ENCODE measurements around the gene TMEM250.
"Not testable (repeated sequence)": the region's sequence is repeated elsewhere in the genome, so short reads cannot be mapped to it uniquely, and the experiment has no call there.

The TMEM250 gene, protein sequence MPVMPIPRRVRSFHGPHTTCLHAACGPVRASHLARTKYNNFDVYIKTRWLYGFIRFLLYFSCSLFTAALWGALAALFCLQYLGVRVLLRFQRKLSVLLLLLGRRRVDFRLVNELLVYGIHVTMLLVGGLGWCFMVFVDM

DNA sequence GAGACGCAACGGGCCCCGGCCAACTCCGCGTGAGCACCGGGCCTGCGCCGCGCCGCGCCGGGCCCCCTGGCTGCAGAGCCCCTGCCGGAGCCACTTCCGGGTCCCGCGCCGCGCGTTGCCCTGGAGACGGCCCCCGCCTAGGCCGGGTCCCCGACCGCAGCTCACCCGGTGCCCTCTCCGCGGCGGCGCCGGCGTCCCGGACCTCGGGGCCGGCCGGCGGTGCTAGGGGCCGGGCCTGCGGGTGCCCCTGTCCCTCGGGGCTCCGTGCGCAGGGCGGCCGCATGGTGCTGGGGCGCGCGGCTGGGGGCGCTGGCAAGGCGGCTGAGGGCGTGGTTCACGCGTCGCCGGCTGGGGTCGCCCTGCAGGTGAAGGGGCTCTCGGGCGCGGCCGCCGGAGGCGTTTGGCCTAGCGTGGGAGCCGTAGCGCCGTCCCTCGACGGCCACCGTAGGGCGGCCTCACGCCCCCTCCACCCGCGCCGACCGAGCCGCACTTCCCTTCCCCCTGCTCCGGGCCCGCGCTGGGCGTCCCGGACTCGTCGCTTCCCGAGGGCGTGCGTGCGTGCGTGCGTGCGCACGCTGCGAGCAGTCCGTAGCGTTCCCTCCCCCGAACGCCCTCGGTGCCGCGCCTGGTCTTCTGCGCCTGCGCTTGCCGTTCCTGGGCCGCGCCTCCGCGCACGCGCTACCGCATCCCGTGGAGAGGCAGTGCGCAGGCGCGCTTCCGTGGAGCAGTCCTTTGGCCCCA is at the start of gene TMEM250:
Gene TMEM250 (minus strand): TSS at position 556 of the 741 bp plus-strand sequence. CDS start 1,975 bp downstream, outside the sequence.
- DNase-seq = peak; percentile 96

DNA sequence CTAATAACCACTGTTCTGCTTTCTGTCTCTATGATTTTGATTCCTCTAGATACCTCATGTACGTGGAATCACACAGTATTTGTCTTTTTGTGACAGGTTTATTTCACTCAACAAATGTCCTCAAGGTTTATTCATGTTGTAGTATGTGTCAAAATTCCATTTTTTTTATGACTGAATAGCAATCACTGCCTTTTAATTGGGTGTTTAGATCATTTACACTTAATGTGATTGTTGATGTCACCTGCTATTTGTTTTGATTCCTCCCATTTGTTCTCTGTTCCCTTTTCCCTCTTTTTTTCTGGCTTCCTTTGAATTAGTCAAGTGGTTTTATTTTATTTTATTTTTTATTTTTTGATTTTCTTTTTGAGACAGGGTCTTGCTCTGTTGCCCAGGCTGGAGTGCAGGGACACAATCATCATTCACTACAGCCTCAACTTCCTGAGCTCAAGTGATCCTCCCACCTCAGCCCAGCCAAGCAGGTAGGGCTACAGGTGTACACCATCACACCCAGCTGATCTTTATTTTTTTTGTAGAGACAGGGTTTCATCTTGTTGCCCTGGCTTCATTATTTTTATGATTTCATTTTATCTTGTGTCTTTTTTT is 44.7 kb upstream of the TMEM250 start:
- DNase-seq = no peak

DNA sequence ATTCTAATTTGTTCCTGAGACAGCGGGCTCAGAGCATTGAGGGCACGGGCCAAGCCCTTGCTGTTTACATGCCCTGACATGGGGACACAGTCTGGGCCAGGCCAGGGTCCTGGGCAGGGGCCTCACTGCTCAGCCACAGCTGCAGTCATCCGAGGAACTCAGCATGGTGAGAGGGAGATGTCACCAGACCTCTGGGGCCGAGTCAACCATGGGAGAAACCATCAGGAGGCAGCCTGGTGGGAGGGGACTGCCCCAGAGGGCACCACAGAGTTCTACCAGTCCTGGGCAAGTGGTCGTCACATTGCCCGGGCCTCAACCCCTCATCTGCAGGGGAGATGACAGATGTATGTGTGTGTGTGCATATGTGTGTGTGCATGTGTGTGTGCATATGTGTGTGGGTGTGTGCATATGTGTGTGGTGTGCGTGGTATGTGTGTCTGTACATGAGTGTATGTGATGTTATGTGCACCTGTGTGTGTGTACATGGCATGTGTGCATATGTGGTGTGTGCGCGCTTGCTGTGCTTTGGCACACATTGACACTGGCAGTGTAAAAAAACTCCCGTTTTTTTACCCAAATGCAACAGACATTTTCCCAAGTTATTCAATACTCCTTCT is 42.4 kb upstream of the TMEM250 start:
- no peak for DNase-seq

DNA sequence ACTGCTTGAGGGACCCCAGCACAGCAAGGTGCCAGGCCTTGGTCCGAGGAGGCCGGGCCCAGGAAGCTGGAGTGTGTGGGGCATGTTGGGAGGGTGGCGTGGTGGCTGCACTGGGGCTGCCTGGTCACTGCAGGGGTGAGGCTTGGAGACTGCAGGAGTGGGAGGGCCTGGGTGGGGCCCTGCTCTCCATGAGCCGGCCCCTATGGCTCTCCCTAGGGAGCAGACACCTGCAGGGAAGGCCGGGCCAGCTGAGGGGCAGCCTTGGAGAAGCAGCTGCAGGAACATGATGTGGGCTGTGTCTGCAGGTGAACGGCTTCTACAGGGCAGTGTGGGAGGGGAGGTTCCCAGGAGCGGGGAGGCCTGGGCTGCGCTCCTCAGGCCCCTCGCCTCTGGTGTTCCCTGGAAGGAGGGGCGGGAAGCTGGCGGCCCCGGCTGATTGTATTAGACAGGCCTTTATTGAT is 41.7 kb upstream of the TMEM250 start:
- no peak for DNase-seq

DNA sequence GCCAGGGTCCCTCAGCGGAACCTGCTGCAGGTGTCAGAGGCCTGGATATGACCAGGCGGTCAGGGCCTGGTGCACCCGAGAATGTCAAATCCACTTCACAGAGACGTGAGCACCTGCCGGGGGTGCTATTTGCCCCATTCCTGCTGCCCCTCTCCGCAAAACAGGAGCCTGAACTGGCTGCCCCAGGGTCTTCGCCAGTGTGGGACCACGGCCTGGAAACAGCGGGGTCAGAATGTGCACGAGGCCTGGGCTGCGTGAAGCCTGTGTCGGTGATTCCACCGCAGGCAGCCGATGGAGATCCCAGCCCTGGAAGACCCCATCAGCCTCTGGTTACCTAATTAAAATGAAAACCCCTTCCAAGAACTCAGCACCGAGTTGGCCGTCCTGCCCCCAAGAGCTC is 41.2 kb upstream of the TMEM250 start:
- DNase-seq = no peak

DNA sequence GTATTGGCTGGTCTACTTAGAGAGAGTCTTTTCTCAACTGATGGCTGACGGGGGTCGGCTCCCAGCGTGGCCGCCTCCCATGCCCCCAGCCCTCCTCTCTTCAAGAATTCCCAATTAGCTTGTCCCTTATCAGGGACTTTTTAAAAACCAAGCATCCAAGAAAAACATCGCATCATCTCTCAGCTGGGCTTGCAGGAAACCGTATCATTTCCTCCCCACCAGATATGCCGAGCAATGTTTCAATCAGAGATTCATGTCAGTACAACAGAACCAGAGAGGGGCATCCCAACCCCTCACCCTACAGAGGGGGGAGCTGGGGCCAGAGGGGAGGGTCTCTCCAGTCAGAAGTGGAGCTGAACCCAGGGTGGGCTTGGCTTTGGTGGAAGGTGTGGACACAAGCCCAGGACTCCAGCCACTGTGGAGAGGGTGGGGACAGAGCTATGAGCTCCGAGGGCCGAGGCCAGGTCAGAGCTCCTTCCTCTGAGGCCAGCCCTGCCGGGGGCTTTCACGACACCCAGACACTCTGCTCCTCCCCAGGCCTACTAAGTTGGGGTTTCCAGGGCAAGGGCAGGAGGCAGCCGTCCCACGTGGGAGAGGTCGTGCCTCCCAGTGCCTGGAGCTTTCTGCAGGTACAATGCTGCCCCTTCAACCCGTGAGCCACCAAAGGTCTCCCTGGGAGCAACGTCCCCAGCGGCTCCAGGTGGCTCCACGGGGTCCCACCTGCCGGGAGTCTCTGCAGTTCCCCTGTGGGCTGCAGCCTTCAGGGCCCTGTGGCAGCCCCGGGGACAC is 39.0 kb upstream of the TMEM250 start:
- DNase-seq = no peak

DNA sequence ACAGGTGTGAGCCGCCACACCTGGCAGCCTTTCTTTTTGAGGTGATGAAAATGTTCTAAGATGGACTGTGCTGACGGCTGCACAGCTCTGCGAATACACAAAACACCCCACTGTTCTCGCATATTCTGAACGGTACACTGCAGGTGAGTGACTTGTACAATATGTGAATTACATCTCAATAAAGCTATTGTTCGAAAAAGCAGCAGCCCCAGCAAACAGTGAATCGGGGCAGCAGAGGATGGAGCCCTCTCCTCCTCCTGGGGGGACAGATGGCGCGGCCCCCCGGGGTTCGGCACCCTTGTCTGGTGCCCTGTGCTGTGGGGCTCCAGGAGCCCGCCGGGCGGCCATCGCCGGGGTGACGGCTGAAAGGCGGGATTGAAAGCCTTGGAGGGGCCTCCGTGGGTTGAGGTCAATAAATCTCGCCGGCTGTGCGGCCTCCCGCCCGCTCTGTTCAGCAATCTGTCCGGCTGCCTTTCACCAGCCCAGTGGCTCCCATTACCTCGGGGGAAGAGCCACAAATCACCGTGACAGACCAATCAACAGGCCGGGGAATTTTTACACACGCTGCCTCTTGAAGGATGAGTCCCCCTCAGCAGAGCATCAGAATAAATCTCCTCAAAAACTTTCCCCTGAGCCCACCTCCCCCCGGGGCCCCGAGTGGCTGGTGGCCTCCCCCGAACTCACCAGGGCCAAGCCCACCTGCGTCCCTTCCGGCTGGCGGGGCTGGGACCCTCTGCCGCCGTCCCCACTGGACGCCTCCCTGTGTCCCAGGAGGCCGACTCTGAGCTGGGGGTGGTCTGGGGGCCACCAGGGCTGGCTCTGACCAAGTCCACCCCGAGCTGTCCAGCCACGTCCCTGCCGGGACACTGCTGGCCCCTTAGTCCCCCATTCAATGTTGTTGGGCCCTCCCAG is 37.8 kb upstream of the TMEM250 start:
- no peak for DNase-seq

DNA sequence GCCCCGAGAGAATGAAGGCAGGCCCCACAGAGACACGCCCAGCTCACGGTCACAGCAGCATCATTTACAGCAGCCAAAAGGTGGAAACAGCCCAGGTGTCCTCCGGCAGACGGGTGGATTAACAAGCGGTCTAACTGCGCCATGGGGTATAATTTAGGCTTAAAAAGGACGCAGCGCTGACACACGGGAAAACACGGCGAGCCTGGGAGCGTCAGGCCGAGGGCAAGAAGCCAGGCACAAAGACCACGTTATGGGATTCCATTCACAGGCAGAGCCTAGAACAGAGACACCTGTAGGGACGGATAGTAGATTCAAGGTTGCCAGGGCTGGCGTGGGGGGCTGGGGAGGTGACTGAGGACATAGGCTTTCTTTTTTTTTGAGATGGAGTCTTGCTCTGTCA is 36.9 kb upstream of the TMEM250 start:
- no peak for DNase-seq

DNA sequence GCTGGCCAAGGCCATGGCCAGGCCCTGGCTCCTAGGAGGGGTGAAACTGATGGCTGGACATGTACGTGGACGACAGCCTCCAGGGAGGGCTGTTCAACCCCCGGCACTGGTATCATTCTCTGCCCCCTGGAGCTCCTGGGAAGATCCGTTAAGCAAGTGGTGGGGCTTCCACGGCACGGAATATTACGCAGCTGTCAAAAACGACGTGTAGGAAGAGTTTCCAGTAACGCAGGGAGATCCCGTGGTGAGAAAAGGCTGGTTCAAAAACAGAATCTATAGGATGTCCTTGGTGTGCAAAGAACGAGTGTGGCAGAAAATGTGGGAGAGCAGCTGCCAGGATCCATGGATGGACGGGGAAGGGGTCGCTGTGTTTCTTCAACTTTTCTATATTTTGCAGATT is 36.3 kb upstream of the TMEM250 start:
- DNase-seq = no peak

DNA sequence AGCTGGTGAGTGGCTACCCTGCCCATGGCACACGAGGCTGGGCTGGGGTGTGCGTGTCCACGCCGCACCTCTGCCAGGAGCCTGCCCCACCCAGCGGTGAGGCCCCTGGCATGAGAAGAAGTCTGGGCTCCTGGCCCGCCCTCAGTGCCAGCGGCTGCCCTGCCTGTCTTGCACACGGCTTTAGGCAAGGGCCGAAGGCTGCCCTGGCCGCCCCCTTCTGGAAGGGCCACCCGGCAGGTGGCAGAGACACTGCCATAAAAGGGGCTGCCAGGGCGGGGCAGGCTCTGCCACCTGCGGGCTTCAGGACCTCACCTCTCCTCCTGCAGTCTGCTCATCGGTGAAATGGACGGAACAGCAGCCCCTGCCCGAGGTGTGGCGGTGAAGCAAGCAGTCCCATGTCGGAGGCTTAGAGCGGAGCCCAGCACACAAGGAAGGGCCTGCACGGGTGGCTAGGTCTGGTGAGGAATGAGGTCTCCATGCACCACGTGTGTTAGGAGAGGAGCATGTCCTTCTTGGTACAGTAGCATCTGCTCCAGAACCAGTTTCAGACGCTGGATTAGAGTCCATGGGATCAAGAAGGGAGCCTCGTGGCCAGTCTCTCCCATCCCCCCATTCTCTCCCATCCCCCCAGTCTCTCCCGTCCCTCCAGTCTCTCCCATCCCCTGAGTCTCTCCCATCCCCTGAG is 34.8 kb upstream of the TMEM250 start:
- no peak for DNase-seq

DNA sequence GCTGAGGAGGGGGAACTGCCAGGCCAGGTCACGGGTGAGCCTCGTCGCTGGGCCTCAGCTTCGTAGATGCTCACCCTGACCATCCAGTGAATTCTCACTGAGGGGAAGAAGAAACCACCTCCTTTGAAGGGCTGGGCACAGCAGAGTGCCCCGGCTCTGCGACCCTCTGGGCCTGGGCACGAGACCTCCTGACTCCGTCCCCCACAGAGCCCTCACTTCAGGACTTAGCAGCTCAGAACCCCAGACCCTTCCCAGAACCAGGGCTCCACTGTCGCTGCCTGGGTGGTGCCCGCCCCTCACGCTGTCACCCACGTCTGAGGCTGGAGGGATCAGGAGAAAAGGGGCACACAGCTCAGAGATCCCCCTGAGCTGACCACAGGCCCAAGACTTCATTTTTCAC is 34.3 kb upstream of the TMEM250 start:
- DNase-seq = no peak

DNA sequence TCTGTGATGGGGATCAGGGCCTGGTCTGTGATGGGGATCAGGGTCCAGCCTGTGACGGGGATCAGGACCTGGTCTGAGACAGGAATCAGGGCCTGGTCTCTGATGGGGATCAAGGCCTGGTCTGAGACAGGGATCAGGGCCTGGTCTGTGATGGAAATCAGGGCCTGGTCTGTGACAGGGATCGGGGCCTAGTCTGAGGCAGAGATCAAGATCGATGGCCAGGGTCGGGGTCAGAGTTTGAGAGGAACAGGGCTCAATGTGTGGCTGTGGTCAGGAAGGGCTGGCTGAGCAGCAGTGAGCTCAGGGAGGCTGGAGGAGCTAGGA is 33.8 kb upstream of the TMEM250 start:
- DNase-seq = no peak

DNA sequence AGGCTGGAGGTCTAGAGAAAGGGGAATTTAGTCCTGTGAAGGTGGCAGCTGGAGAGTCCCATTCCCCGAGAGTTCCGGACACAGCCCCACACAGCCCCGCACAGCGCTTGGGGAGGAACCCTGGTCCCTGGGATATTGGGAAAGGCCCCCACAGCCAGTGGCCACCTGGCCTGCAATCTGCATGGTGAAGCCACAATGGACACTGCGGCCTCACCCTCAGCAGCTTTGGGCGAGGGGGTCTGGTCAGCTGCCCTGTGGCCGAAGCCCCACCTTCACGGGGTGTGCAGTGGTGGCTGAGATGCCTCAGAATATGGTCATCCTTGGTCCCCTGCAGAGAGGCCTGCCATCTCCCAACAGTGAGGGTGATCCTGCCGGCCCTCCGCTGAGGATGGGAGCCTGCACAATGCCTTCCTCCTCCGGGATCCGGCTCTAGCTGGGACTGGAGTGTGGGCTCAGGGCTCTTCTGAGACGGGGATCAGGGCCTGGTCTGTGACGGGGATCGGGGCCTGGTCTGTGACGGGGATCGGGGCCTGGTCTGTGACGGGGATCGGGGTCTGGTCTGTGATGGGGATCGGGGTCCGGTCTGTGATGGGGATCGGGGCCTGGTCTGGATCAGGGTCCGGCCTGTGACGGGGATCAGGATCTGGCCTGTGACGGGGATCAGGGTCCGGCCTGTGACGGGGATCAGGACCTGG is 33.3 kb upstream of the TMEM250 start:
- no peak for DNase-seq

DNA sequence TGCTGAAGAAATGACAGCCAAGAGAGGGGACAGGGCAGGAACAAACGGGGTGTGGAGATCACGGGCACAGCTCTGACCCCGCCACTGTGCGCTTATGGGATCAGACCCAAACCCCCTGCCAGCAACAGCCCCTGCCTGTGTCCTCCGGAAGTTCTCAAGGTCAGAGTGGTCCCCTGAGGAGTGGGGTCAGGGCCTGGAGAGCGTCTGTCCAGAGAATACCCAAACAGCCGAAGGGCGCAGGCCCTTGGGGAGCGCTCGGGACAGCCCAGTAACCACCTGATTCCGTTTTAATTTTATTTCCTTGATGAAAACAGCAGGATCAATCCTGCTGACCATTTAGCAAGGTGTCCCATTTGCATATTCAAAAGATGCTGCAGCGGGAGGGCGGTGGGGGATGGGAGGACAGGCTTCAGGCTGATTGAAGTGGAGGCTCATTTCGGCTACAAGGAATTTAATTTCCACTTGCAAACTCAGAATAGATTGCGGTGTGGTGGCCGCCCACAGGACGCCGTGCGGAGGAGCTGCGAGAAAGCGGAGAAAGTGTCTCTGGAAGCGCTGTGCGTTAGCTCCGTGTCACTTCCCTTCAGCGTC is 32.6 kb upstream of the TMEM250 start:
- no peak for DNase-seq

DNA sequence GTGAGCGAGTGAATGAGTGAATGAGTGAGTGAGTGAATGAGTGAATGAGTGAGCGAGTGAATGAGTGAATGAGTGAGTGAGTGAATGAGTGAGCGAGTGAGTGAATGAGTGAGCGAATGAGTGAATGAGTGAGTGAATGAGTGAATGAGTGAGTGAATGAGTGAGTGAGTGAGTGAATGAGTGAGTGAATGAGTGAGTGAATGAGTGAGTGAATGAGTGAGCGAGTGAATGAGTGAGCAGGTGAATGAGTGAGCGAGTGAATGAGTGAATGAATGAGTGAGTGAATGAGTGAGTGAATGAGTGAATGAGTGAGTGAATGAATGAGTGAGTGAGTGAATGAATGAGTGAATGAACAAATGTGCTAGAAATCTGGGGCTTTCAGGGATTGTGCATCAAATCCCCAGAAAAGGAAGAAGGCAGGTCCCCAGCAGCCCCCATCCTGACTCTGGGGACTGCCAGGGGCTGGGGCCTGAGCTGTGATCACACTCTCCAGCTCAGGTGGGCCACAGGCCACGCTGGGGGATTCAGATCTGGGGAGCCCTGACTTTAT is 32.1 kb upstream of the TMEM250 start:
- not testable (repeated sequence) for DNase-seq

DNA sequence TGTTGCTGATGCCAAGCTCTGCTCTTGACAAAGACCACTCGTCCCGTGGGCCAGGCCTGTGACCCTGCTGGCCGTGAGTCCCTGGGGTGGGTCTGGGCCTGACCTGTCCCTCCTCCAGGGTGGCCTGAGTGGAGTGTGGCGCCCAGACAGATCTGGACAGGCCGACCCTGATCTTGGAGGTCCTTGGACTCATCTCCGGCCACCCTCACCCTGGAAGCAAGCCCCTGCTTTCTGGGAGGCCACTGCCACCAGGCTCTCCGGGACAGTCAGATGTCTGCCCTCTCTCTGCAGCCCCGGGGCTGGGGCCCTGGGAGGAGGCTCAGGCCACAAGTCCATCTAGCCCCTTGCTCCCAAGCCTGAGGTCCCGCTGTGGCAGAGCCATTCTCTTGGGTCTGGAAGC is 31.2 kb upstream of the TMEM250 start:
- no peak for DNase-seq

DNA sequence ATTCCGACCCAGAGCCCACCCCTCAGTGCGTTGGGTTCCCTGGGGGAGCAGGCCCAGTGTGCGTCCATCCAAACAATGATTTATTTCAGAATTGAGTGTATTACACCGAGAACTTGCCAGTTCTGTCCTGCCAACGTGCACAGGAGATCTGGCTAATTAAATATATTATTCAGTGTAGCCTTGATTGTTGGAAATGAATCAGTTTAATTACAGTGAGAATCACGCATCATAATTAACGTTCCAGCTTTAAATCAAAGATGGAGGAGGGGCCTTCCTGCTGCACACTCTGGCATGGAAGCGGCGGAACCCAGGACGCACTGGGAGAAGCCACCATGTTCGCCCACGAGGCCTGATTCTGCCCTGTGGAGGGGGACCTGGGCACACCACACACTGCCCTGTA is 30.7 kb upstream of the TMEM250 start:
- DNase-seq = no peak

DNA sequence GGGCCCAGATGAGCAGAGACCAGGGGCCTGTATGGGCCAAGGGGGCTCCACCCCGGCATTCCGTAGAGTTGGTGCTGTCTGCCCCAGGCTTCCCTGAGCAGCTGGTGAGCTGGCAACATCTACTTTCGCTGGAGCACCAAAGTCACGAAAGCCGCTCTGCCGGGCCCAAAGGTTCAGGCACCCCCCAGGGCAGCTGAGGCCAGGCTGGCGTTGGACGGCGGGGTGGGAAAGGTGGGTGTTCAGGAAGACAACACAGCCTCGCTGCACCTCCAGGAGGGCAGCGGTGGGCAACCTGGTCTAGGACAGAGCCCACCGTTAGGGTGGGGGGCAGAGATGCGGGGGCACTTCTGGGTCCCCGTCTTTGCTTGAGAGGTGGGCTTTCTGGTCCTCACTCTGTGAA is 30.1 kb upstream of the TMEM250 start:
- no peak for DNase-seq

DNA sequence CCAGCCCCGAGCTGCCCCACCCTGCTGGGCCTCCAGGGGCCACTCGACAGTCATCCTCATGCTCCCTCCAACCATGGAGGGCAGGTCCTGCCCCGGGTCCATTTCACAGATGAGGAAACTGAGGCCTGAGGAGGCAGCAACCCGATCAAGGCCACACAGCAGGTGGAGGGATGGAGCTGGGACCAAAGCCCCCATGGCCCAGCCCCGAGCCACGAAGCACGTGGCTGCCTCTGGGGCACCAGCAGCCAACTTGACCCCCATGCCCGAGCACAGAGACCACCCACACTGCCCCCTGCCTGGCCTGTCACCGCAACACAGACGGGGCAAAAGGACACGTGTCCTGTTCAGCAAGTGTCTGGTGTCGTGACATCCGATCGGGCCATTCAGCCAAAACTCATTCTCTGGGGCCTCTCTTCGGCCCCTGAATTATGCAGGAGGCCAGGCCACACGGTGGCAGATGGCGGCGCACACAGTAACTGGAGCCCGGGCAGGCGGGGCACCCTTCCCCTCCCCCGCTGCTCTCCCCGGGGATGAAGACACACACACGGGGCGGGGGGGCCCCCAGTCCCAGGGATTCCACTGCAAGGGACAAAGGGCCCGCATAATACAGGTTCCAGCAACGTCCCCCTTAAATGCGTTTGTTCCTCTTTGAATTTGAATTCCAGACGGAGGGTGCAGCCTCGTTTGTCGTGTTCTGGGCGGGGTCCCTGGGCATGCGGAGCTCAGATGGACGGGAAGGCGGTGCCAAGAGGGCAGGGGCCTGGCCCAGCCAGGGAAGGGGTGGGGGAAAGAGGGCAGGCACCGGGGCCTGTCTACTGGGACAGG is 29.4 kb upstream of the TMEM250 start:
- no peak for DNase-seq

Data from activated naive CD4-positive, alpha-beta T cell treated with Interleukin-2 at 50 U/mL for 16 hours (primary cell).